ENCODE results near the gene NFATC1.

DNA sequence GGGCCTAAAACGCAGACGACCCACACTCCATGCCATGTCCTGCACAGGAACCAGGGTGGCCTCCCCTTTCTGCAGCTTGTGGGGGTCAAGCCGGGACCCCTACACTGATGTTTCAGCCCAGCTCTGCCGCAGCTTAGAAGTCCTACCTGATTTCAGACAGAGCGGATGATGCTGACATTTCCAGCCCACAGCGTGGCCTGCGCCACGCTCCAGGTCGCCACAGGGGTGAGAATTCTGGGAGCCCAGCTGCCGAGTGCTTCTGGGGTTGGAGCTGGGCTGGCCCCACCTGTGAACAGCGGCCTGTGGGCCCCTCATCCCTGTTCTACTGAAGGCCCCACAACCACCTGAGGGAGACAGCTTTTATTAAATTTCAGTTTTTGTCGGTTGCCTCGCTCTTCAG, 77.2 kb downstream of the NFATC1 start:
- TF ChIP-seq, protein P1, sequence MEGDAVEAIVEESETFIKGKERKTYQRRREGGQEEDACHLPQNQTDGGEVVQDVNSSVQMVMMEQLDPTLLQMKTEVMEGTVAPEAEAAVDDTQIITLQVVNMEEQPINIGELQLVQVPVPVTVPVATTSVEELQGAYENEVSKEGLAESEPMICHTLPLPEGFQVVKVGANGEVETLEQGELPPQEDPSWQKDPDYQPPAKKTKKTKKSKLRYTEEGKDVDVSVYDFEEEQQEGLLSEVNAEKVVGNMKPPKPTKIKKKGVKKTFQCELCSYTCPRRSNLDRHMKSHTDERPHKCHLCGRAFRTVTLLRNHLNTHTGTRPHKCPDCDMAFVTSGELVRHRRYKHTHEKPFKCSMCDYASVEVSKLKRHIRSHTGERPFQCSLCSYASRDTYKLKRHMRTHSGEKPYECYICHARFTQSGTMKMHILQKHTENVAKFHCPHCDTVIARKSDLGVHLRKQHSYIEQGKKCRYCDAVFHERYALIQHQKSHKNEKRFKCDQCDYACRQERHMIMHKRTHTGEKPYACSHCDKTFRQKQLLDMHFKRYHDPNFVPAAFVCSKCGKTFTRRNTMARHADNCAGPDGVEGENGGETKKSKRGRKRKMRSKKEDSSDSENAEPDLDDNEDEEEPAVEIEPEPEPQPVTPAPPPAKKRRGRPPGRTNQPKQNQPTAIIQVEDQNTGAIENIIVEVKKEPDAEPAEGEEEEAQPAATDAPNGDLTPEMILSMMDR (conservative IDR thresholded peaks at IDR 0.05 in 1 of 2, IDR thresholded peaks at IDR 0.05 in 1 of 2; ENCODE audit: low read depth in 1 of 2, low read length in 2 of 2), result no peak
- TF ChIP-seq EZH2 (IDR thresholded peaks at IDR 0.05; ENCODE audit: low read length, missing control alignments), result no peak
